GM21528 (cell line): ENCODE results near the gene LIPC.

Source experiments
- ATAC-seq: cut with Tn5 transposase; IDR thresholded peaks from one replicate; pipeline ENCODE4 v1.9.1; 2021; ENCODE audit warnings: mild to moderate bottlenecking, moderate library complexity; ENCODE audit not compliant: unreplicated experiment, low FRiP score

LIPC gene

GRCh38 chr15:58530056-58530590 lies 98.3 kb downstream of the LIPC start:
- ATAC-seq, result no peak

GRCh38 chr15:58532126-58532525 lies 100.3 kb downstream of the LIPC start:
- no peak for ATAC-seq

GRCh38 chr15:58534556-58534955 lies 102.8 kb downstream of the LIPC start:
- no peak for ATAC-seq

GRCh38 chr15:58535337-58535736 lies 103.5 kb downstream of the LIPC start:
- no peak for ATAC-seq

- ATAC-seq, result no peak
These were observed 104.1 kb downstream of the LIPC start for GRCh38 chr15:58535894-58536293.

GRCh38 chr15:58536414-58536813 lies 104.6 kb downstream of the LIPC start:
- no peak for ATAC-seq

- ATAC-seq, result no peak
These were observed 105.2 kb downstream of the LIPC start for GRCh38 chr15:58537033-58537432.

- ATAC-seq, result no peak
These were observed 106.5 kb downstream of the LIPC start for GRCh38 chr15:58538225-58538727.

- ATAC-seq, result no peak
These were observed 107.1 kb downstream of the LIPC start for GRCh38 chr15:58538901-58539300.

GRCh38 chr15:58539548-58539947 lies 107.8 kb downstream of the LIPC start:
- ATAC-seq, result no peak

GRCh38 chr15:58541410-58542087 lies 109.8 kb downstream of the LIPC start:
- no peak for ATAC-seq

- ATAC-seq, result no peak
These were observed 112.0 kb downstream of the LIPC start for GRCh38 chr15:58543664-58544335.

GRCh38 chr15:58544756-58545155 lies 113.0 kb downstream of the LIPC start:
- no peak for ATAC-seq

GRCh38 chr15:58545307-58546065 lies 113.7 kb downstream of the LIPC start:
- no peak for ATAC-seq

- no peak for ATAC-seq
These were observed 114.3 kb downstream of the LIPC start for GRCh38 chr15:58546066-58546591.

GRCh38 chr15:58546635-58547627 lies 115.1 kb downstream of the LIPC start:
- no peak for ATAC-seq

- ATAC-seq, result no peak
These were observed 116.0 kb downstream of the LIPC start for GRCh38 chr15:58547628-58548307.

- ATAC-seq, result no peak
These were observed 116.7 kb downstream of the LIPC start for GRCh38 chr15:58548308-58549012.
